H1 (cell line): ENCODE measurements around the gene GPR61. TPM values are rescaled to one million over a fixed set of nuclear protein-coding genes. Genes with fewer than 3 reads are reported as not detected.

Source experiments
- CTCF ChIA-PET: fragments of 300-600 bp; sonication (Branson Sonifier 250); formaldehyde crosslinking; loops from one replicate; lab custom pipeline; 2021; ENCODE audit not compliant: partially characterized antibody; lab: Charles Lee
- POLR2A ChIA-PET: fragments of 300-600 bp; sonication (Branson Sonifier 250); formaldehyde crosslinking; loops from one replicate; lab custom pipeline; 2021; ENCODE audit warnings: inconsistent platforms; ENCODE audit not compliant: partially characterized antibody; lab: Charles Lee
- DNase-seq, 2 experiments: peaks; one replicate each; pipeline versions ENCODE4 v3.0.0 to v3.0.0-alpha.2; 2010 to 2022; ENCODE audit warnings: low spot score in 2 of 2, low read depth in 1 of 2, mixed read lengths in 1 of 2
- FAIRE-seq: peaks from 2 replicates; lab custom pipeline; 2011; peaks lifted over from hg19 to GRCh38; lab: Jason Lieb, UNC
- H2AFZ ChIP-seq: 2 replicates; pipeline ENCODE4 v1.8.1; 2012; ENCODE audit warnings: low read length, inconsistent platforms
- H2AK5ac ChIP-seq: 2 replicates; pipeline ENCODE4 v1.6.1; 2013; ENCODE audit warnings: low read depth, low read length
- H2BK120ac ChIP-seq: replicated peaks from 2 replicates; pipeline ENCODE3; 2013; ENCODE audit warnings: low read depth, low read length, inconsistent platforms
- H2BK12ac ChIP-seq: 2 replicates; pipeline ENCODE4 v1.6.1; 2013; ENCODE audit warnings: low read depth, low read length
- H2BK15ac ChIP-seq: 2 replicates; pipeline ENCODE4 v1.6.1; 2013; ENCODE audit warnings: low read length
- H2BK20ac ChIP-seq: 2 replicates; pipeline ENCODE4 v1.6.1; 2013; ENCODE audit warnings: low read length
- H2BK5ac ChIP-seq: 2 replicates; pipeline ENCODE4 v1.6.1; 2013; ENCODE audit warnings: low read depth, low read length
- H3K14ac ChIP-seq: 2 replicates; pipeline ENCODE4 v1.6.1; 2013; ENCODE audit warnings: inconsistent platforms; ENCODE audit not compliant: insufficient read length
- H3K18ac ChIP-seq: 2 replicates; pipeline ENCODE4 v1.6.1; 2013; ENCODE audit warnings: low read length; ENCODE audit errors: extremely low read depth
- H3K23ac ChIP-seq: 2 replicates; pipeline ENCODE4 v1.6.1; 2013; ENCODE audit warnings: inconsistent platforms; ENCODE audit not compliant: insufficient read length
- H3K23me2 ChIP-seq: 2 replicates; pipeline ENCODE4 v1.6.1; 2013; ENCODE audit warnings: low read depth, low read length
- H3K27ac ChIP-seq: 2 replicates; pipeline ENCODE4 v1.6.1; 2011; ENCODE audit warnings: low read depth, low read length, inconsistent platforms
- H3K27me3 ChIP-seq, 4 experiments: replicated peaks in 1 of 4; 1 replicate in 1 of 4; 2 replicates in 3 of 4; pipeline versions ENCODE4 v1.6.1 to v1.8.1; 2011 to 2013; ENCODE audit warnings: low read length in 3 of 4, mild to moderate bottlenecking in 3 of 4, inconsistent platforms in 2 of 4, mixed read lengths in 2 of 4, moderate library complexity in 1 of 4; ENCODE audit not compliant: control insufficient read depth in 3 of 4, insufficient read depth in 3 of 4; ENCODE audit errors: extremely low read depth in 1 of 4
- H3K36me3 ChIP-seq, 4 experiments: 2 replicates each; pipeline versions ENCODE4 v1.6.1 to v1.8.1; 2011 to 2013; ENCODE audit warnings: mild to moderate bottlenecking in 4 of 4, low read length in 3 of 4, moderate library complexity in 2 of 4, control low read depth in 1 of 4, inconsistent platforms in 1 of 4; ENCODE audit not compliant: insufficient read depth in 4 of 4, control insufficient read depth in 2 of 4
- H3K4ac ChIP-seq: replicated peaks from 2 replicates; pipeline ENCODE3; 2013; ENCODE audit warnings: low read length, low read depth, mixed read lengths, inconsistent platforms; ENCODE audit not compliant: insufficient read length
- H3K4me1 ChIP-seq, 4 experiments: replicated peaks in 1 of 4; 1 replicate in 1 of 4; 2 replicates in 3 of 4; pipeline versions ENCODE4 v1.6.1 to v1.8.1; 2011 to 2013; ENCODE audit warnings: low read length in 3 of 4, inconsistent platforms in 2 of 4, mixed read lengths in 1 of 4; ENCODE audit not compliant: insufficient read depth in 4 of 4, control insufficient read depth in 3 of 4
- H3K4me2 ChIP-seq, 2 experiments: 2 replicates each; pipeline versions ENCODE4 v1.6.1 to v1.8.1; 2011 to 2013; ENCODE audit warnings: low read depth in 2 of 2, low read length in 2 of 2, control low read depth in 1 of 2, inconsistent platforms in 1 of 2, mild to moderate bottlenecking in 1 of 2; ENCODE audit not compliant: insufficient read depth in 1 of 2
- H3K4me3 ChIP-seq, 4 experiments: fragments of 200-600, 300-600 bp in 1 of 4; sonication (generic), shearing (Covaris generic), sonication (Bioruptor Twin) in 1 of 4; 2 replicates each; pipeline versions ENCODE4 v1.5.1 to v1.8.1; 2011 to 2016; ENCODE audit warnings: low read length in 4 of 4, low read depth in 3 of 4, control low read depth in 2 of 4, inconsistent platforms in 2 of 4, mild to moderate bottlenecking in 2 of 4, mixed read lengths in 1 of 4, moderate library complexity in 1 of 4; ENCODE audit not compliant: insufficient read depth in 2 of 4; ENCODE audit errors: extremely low read depth in 1 of 4
- H3K56ac ChIP-seq: replicated peaks from 2 replicates; pipeline ENCODE3; 2013; ENCODE audit warnings: low read depth, mild to moderate bottlenecking, mixed read lengths, low read length, inconsistent platforms; ENCODE audit not compliant: insufficient read length
- H3K79me1 ChIP-seq: 2 replicates; pipeline ENCODE4 v1.6.1; 2013; ENCODE audit warnings: low read depth, low read length, control low read depth
- H3K79me2 ChIP-seq, 2 experiments: 2 replicates each; pipeline versions ENCODE4 v1.6.1 to v1.8.1; 2012 to 2013; ENCODE audit warnings: low read length in 2 of 2, mild to moderate bottlenecking in 2 of 2, inconsistent platforms in 1 of 2; ENCODE audit not compliant: insufficient read depth in 2 of 2, control insufficient read depth in 1 of 2
- H3K9ac ChIP-seq, 4 experiments: replicated peaks in 1 of 4; 1 replicate in 1 of 4; 2 replicates in 3 of 4; pipeline versions ENCODE4 v1.6.1 to v1.8.1; 2011 to 2013; ENCODE audit warnings: low read depth in 3 of 4, low read length in 3 of 4, control low read depth in 2 of 4, mild to moderate bottlenecking in 2 of 4, moderate library complexity in 2 of 4, inconsistent platforms in 1 of 4; ENCODE audit errors: extremely low read depth in 1 of 4
- H3K9me3 ChIP-seq, 2 experiments: 2 replicates each; pipeline versions ENCODE4 v1.6.1 to v1.8.1; 2012 to 2013; ENCODE audit warnings: mild to moderate bottlenecking in 2 of 2, moderate library complexity in 2 of 2, control low read depth in 1 of 2, inconsistent platforms in 1 of 2, low read depth in 1 of 2, low read length in 1 of 2, mixed read lengths in 1 of 2; ENCODE audit not compliant: insufficient read depth in 2 of 2
- H4K20me1 ChIP-seq, 2 experiments: replicated peaks in 1 of 2; 2 replicates each; pipeline versions ENCODE3 to v1.8.1; 2011 to 2013; ENCODE audit warnings: inconsistent platforms in 2 of 2, low read length in 2 of 2, mild to moderate bottlenecking in 1 of 2; ENCODE audit not compliant: insufficient read depth in 2 of 2, control insufficient read depth in 1 of 2
- H4K5ac ChIP-seq: 2 replicates; pipeline ENCODE4 v1.6.1; 2013; ENCODE audit warnings: low read length, low read depth, mixed read lengths, inconsistent platforms; ENCODE audit not compliant: insufficient read length
- H4K8ac ChIP-seq: 2 replicates; pipeline ENCODE4 v1.8.0; 2013; ENCODE audit warnings: mild to moderate bottlenecking, moderate library complexity, low read length, inconsistent platforms; ENCODE audit not compliant: insufficient read depth; ENCODE audit errors: extremely low read depth
- H4K91ac ChIP-seq: replicated peaks from 2 replicates; pipeline ENCODE3; 2013; ENCODE audit warnings: low read length, mixed read lengths, inconsistent platforms; ENCODE audit not compliant: insufficient read length
- ATF2 ChIP-seq: IDR thresholded peaks from 2 replicates; pipeline ENCODE4 v1.6.1; 2012; ENCODE audit warnings: low read length, inconsistent platforms
- CBX5 ChIP-seq: fragments of 300-800, 300-1000 bp; sonication (generic); IDR thresholded peaks from 2 replicates; pipeline ENCODE4 v1.7.1; 2016; ENCODE audit warnings: antibody characterized with exemption, low read length, low read depth
- CBX8 ChIP-seq: fragments of 300-800, 300-1000 bp; sonication (generic); IDR thresholded peaks from 2 replicates; pipeline ENCODE4 v1.7.1; 2016; ENCODE audit warnings: low read depth, low read length, borderline replicate concordance
- CHD1 ChIP-seq: IDR thresholded peaks from 2 replicates; pipeline ENCODE4 v1.6.1; 2012; ENCODE audit warnings: low read depth, low read length, improper control_type of control experiment
- CTBP2 ChIP-seq: IDR thresholded peaks from 2 replicates; pipeline ENCODE4 v1.7.0; 2011; ENCODE audit warnings: borderline replicate concordance, mild to moderate bottlenecking, moderate library complexity, mixed read lengths, low read length; ENCODE audit not compliant: insufficient read depth, insufficient read length
- EGR1 ChIP-seq: IDR thresholded peaks from 2 replicates; pipeline ENCODE4 v1.6.1; 2011; ENCODE audit warnings: low read depth, low read length, borderline replicate concordance
- HDAC2 ChIP-seq, 2 experiments: fragments of 300-600 bp in 1 of 2; sonication (generic) in 1 of 2; IDR thresholded peaks; 2 replicates each; pipeline ENCODE4 v1.6.1; 2011 to 2012; ENCODE audit warnings: low read depth in 2 of 2, low read length in 2 of 2, mild to moderate bottlenecking in 2 of 2, moderate library complexity in 2 of 2, borderline replicate concordance in 1 of 2, inconsistent platforms in 1 of 2
- MAFK ChIP-seq: IDR thresholded peaks from 2 replicates; pipeline ENCODE4 v1.6.1; 2012; ENCODE audit warnings: low read depth, mild to moderate bottlenecking, improper control_type of control experiment, low read length
- RAD21 ChIP-seq, 2 experiments: IDR thresholded peaks in 1 of 2; conservative IDR thresholded peaks in 1 of 2; 2 replicates each; pipeline ENCODE4 v1.6.1; 2011; ENCODE audit warnings: low read depth in 2 of 2, low read length in 2 of 2, improper control_type of control experiment in 1 of 2, inconsistent platforms in 1 of 2, mild to moderate bottlenecking in 1 of 2, moderate library complexity in 1 of 2
- RXRA ChIP-seq: IDR thresholded peaks from 2 replicates; pipeline ENCODE4 v1.6.1; 2011; ENCODE audit warnings: low read depth, mild to moderate bottlenecking, low read length, moderate library complexity; ENCODE audit not compliant: insufficient read depth
- SIRT6 ChIP-seq: IDR thresholded peaks from one replicate; pipeline ENCODE4 v1.7.1; 2012; ENCODE audit warnings: low read length, inconsistent platforms
- WGBS, 2 experiments: shearing (Covaris generic) in 1 of 2; methylation state at CpG; one replicate each; pipeline versions ENCODE4 v1.1.6 to v1.1.7; 2013 to 2015; ENCODE audit warnings: low lambda C conversion rate in 2 of 2, mixed read lengths in 2 of 2, inconsistent platforms in 1 of 2, low coverage in 1 of 2, missing lambda C conversion rate in 1 of 2; ENCODE audit not compliant: insufficient replicate concordance in 2 of 2, insufficient coverage in 1 of 2, insufficient read length in 1 of 2; ENCODE audit errors: extremely low coverage in 1 of 2, missing lambda C conversion rate in 1 of 2; 5-methylcytosine and 5-hydroxymethylcytosine counted together
- polyA plus RNA-seq, 7 experiments: library from polyadenylated mRNA; depleted of rRNA in 3 of 7; stranded (reverse) in 5 of 7; unstranded in 2 of 7; fragments of >200 nt in 5 of 7; fragments of 200-250 nt in 2 of 7; gene quantifications; 1 replicate in 5 of 7; 2 replicates in 1 of 7; 4 replicates in 1 of 7; pipeline versions ENCODE4 v1.2.1 to v1.2.3, GENCODE V29; 2011 to 2013; ENCODE audit warnings: missing spikeins in 2 of 7, mixed read lengths in 2 of 7
- total RNA-seq: library from RNA; stranded (reverse); fragmentation: NEBNext Ultra II Directional; extraction: Animal tissue kit (Norgen Biotek cat#: 25700); gene quantifications from 2 replicates; pipeline ENCODE4 v1.2.1, GENCODE V29; 2021

GPR61 gene
- total and polyA plus RNA-seq, 2 of the 8 experiments (the other 6 are each of a cell fraction or from before 2014, with no cell fraction given) = 0.41 to 0.53 TPM

- Histone ChIP-seq H3K23me2 (no peaks in the 10 kb centered on the region; the same call in 1 of the 2 replicates), H3K79me2 (no peaks in the 10 kb centered on the region), H3K27ac (no peak overlapping the region), H3K79me1 (no peaks in the 10 kb centered on the region), H3K4me2 (no peak overlapping the region), H4K8ac (no peak overlapping the region), H4K20me1 (peaks cover 0 to 2% of the 10 kb centered on the region in 2 experiments), H2BK15ac (no peak overlapping the region), H2BK12ac (peak overlapping the region; percentile 62; the same call in 1 of the 2 replicates), H3K4me3 (no peak overlapping the region), H2AFZ (no peak overlapping the region), H3K14ac (no peak overlapping the region), H3K4ac (peak overlapping the region; percentile 10), H4K91ac (no peak overlapping the region), H3K9me3 (no peaks in the 10 kb centered on the region), H3K4me1 (peaks cover 0 to 11% (median 5%) of the 10 kb centered on the region in 4 experiments; a peak in 5 of 7 replicates), H3K56ac (no peak overlapping the region), H3K27me3 (no peaks in the 10 kb centered on the region), H2BK20ac (no peak overlapping the region), H2BK120ac (no peak overlapping the region), H4K5ac (no peak overlapping the region), H2BK5ac (no peak overlapping the region), H3K18ac (no peak overlapping the region), H2AK5ac (no peak overlapping the region), H3K36me3 (peaks cover 0 to 2% (median 0%) of the 10 kb centered on the region in 4 experiments; a peak in 2 of 8 replicates), H3K23ac (no peak overlapping the region), H3K9ac (no peak overlapping the region)
- no peak for DNase-seq
- CTCF ChIA-PET = interaction anchor here (0.6 to 43.7 kb wide), 23 partner anchors 3 to 464 kb away, joined by 3 to 1755 read pairs (median 4); partner anchors contain the start of genes AMIGO1, ATXN7L2, CYB561D1 and GPR61
- POLR2A ChIA-PET = interaction anchor here (0.8 to 4.1 kb wide), 8 partner anchors 8 to 34 kb away, joined by 3 to 20 read pairs (median 6); partner anchors contain the start of genes AMIGO1 and ATXN7L2
- FAIRE-seq = no peak
- 87% methylated on average over 7 of the region's 7 CpGs; no CpG with 5 or more reads in 1 of the 2 experiments for WGBS, 2 experiments
- TF ChIP-seq SIRT6 = no peak
- no peak for TF ChIP-seq CBX8
- no peak for TF ChIP-seq HDAC2 (IDR thresholded peaks at IDR 0.05; ENCODE audit: borderline replicate concordance in 1 of 2, low read depth in 2 of 2, low read length in 2 of 2)
- no peak for TF ChIP-seq ATF2
- no peak for TF ChIP-seq RXRA
- TF ChIP-seq CHD1 = no peak
- no peak for TF ChIP-seq MAFK
- TF ChIP-seq EGR1 = no peak
- TF ChIP-seq RAD21 (IDR thresholded peaks at IDR 0.05 in 1 of 2, conservative IDR thresholded peaks at IDR 0.05 in 1 of 2; ENCODE audit: low read depth in 2 of 2, low read length in 2 of 2) = no peak
- TF ChIP-seq CTBP2 = no peak
- TF ChIP-seq CBX5 = no peak
These were observed 40.6 kb upstream of the GPR61 start for GRCh38 chr1:109499081-109499480.
